IMR-90 (cell line): ENCODE measurements around the gene RNF166.

ENCODE experiments used
- POLR2A ChIP-seq: IDR thresholded peaks from 2 replicates; pipeline ENCODE4 v1.6.1; 2012; ENCODE audit warnings: mild to moderate bottlenecking, low read depth, low read length
- TF ChIP-seq, protein P1 (sequence below): fragments of 150-350 bp; IDR thresholded peaks from 2 replicates; pipeline ENCODE4 v1.6.1; 2017; ENCODE audit warnings: mild to moderate bottlenecking, antibody characterized with exemption, low read length, low read depth
- TF ChIP-seq, protein P2 (sequence below): conservative IDR thresholded peaks from 2 replicates; pipeline ENCODE4 v1.5.1; 2012; ENCODE audit warnings: mild to moderate bottlenecking, low read depth, low read length, improper control_type of control experiment

DNA sequence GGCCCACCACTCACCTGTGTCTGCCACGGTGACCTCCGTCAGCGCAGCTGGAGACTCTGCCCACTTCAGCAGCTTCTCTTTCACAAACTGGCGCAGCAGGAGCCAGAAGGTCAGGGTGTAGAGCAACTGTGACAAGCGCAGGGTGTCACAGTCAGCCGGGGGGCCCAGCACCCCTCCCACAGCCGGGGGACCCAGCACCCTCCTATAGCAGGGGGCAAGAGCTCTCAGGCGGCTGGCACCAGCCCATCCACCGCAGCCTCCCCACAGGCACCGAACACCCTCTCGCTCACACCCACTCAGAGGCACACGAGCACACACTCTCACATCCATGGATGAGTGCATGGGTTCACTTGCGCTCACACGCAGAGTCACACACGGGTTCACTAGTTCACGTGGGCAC, 28.9 kb upstream of the RNF166 start:
- TF ChIP-seq, protein P1, sequence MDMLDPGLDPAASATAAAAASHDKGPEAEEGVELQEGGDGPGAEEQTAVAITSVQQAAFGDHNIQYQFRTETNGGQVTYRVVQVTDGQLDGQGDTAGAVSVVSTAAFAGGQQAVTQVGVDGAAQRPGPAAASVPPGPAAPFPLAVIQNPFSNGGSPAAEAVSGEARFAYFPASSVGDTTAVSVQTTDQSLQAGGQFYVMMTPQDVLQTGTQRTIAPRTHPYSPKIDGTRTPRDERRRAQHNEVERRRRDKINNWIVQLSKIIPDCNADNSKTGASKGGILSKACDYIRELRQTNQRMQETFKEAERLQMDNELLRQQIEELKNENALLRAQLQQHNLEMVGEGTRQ = no peak
- no peak for TF ChIP-seq POLR2A
- TF ChIP-seq, protein P2, sequence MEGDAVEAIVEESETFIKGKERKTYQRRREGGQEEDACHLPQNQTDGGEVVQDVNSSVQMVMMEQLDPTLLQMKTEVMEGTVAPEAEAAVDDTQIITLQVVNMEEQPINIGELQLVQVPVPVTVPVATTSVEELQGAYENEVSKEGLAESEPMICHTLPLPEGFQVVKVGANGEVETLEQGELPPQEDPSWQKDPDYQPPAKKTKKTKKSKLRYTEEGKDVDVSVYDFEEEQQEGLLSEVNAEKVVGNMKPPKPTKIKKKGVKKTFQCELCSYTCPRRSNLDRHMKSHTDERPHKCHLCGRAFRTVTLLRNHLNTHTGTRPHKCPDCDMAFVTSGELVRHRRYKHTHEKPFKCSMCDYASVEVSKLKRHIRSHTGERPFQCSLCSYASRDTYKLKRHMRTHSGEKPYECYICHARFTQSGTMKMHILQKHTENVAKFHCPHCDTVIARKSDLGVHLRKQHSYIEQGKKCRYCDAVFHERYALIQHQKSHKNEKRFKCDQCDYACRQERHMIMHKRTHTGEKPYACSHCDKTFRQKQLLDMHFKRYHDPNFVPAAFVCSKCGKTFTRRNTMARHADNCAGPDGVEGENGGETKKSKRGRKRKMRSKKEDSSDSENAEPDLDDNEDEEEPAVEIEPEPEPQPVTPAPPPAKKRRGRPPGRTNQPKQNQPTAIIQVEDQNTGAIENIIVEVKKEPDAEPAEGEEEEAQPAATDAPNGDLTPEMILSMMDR = no peak
